ENCODE data around the gene MAOA.

DNA sequence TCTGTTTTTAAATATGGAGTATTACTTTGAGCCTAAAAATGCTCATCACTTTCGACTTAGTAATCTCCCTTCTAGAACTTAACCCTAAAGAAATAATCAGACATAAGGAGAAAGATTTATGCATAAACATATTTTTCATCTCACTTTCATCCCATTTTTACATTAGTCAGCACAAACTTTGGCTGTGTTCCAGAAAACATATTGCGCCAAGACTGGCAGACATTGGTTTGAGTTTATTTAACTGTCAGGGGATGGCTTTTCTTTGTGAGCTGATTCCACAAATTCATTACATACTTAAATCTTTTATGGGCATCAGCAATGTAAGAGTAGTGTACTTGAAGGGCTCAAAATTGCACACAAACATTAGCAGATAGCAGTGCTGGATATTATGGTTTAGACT, 23.7 kb downstream of the MAOA start:
- TF ChIP-seq CEBPB (IDR thresholded peaks at IDR 0.05) (no peak), TAF1 (IDR thresholded peaks at IDR 0.05; ENCODE audit: low read depth) (no peak), YY1 (IDR thresholded peaks at IDR 0.05; ENCODE audit: low read depth) (no peak)
- TF ChIP-seq, protein P1, sequence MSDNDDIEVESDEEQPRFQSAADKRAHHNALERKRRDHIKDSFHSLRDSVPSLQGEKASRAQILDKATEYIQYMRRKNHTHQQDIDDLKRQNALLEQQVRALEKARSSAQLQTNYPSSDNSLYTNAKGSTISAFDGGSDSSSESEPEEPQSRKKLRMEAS (IDR thresholded peaks at IDR 0.05), result no peak
